HG03432 (cell line): ENCODE results near the gene IRF4.

ENCODE experiments used
- ATAC-seq: cut with Tn5 transposase; IDR thresholded peaks from one replicate; pipeline ENCODE4 v1.9.1; 2021; ENCODE audit warnings: mild to moderate bottlenecking, moderate library complexity; ENCODE audit not compliant: unreplicated experiment

The IRF4 gene

DNA sequence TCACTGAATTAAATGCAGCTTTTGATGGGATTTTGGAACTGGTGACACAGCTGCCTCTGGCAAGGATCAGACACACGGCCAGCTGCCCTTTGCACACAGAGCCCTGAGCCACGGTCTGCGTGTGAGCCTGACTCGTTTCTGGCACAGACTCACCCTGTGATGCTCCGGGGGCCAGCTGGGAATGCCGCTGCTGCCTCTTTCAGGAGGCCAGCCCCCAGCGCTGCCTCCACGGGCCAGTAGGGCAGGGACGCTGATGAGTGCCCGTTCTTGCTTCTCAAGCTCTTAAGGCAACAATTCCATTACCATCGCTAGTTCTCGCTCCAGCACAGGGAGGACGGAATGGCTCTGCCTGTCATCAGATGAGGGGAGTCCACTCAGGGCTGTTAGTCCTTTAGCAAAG lies 61.6 kb downstream of the IRF4 start:
- ATAC-seq, result no peak

DNA sequence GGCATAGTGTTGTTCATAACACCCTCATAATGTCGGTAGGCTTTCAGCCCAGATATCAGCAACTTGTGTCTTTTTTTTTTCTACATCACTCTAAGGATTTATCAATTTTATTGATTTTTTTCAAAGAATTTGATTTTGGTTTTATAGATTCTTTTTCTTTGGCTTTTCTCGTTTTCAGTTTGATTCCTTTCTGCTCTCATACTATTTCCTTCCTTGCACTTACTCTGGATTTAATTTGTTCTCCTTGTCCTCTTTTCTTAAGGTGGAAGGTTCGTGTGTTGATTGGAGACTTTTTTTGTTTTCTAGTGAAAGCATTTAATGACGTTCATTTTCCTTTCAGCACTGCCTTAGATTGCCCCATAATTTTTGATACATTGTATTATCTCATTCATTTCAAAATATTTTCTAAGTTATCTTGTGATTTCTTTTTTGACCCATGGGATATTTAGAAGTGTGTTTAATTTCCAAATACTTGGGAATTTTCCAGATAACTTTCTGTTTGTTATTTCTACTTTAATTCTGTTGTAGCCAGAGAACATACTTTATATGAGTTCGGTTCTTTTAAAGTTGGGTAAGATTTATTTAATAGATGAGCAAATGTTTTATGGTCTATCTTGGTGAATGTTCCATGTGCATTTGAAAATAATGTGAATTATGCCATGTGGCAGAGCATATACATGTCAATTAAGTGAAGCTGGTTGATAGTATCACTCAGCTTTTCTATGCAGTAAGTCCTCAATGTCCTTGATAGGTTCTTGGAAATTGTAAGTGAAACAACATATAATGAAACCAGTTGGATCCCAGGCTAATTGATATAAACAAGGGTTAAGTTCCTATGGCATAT lies 62.8 kb downstream of the IRF4 start:
- ATAC-seq, result no peak

DNA sequence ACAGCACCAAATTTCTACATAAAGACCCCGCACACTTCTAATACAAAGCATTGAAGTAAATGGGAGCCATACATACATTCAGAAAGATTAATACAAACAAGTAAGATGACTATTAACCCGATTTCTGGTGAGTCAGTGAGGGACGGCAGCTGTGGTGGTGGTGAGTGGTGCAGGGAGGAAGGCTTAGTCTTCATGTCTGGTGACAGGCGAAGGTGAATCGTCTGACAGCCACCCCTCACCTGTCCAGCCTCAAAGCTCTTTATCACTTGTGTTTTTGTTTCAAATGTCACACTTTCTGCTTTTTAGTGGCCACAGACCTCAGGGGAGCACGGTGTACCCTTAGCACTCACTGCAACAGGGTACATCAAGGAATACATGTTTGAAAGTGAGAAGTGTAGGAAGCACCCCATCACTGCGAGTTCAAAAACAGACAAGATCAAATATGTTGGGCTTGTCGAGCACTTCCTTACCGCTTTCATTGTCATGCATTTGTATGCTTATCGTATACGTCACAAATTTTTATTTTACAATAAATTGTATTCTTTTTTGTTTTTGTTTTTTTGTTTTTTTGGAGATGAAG lies 63.5 kb downstream of the IRF4 start:
- ATAC-seq, result no peak

GRCh38 chr6:455835-456234 lies 64.3 kb downstream of the IRF4 start:
- no peak for ATAC-seq

DNA sequence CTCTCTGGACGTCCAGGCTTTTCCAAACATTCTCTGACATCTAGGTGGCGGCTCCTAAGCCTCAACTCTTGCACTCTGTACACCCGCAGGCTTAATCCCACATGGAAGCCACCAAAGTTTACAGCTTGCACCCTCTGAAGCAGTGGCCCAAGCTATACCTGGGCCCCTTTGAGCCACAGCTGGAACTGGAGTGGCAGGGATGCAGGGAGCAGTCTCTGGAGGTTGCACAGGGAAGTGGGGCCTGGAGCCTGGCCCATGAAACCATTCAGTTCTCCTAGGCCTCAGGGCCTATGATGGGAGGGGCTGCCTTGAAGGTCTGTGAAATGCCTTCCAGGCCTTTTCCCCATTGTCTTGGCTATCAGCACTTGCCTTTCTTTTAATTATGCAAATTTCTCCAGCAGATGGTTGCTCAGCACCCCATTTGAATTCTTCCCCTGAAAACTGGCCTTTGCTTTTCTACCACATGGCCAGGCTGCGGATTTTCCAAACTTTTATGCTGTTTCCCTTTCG lies 64.9 kb downstream of the IRF4 start:
- no peak for ATAC-seq

- ATAC-seq, result no peak
Measured at GRCh38 chr6:456887-457286, 65.3 kb downstream of the IRF4 start.
